ENCODE measurements around the gene MRNIP.

GRCh38 chr5:179827680-179828079 is 30.9 kb downstream of the MRNIP start:
- no peak for TF ChIP-seq CTCF (IDR thresholded peaks at IDR 0.05; ENCODE audit: control extremely low read depth in 1 of 3, insufficient read depth in 1 of 3, low read depth in 1 of 3, low read length in 3 of 3)
- TF ChIP-seq POLR2A (IDR thresholded peaks at IDR 0.05; ENCODE audit: control extremely low read depth in 1 of 2, low read depth in 2 of 2, low read length in 2 of 2): peak in 1 of 2 experiments; percentile 41; a peak in 1 of 3 replicates
- no peak for TF ChIP-seq EZH2 (IDR thresholded peaks at IDR 0.05; ENCODE audit: low read depth, low read length, severe bottlenecking)

Data from H1 (cell line).